GM19025 (cell line): ENCODE measurements around the gene ELOB.

Experiments used
- ATAC-seq: cut with Tn5 transposase; IDR thresholded peaks from one replicate; pipeline ENCODE4 v1.9.1; 2021; ENCODE audit warnings: mild to moderate bottlenecking, low read depth, moderate library complexity; ENCODE audit not compliant: unreplicated experiment

ELOB gene

DNA sequence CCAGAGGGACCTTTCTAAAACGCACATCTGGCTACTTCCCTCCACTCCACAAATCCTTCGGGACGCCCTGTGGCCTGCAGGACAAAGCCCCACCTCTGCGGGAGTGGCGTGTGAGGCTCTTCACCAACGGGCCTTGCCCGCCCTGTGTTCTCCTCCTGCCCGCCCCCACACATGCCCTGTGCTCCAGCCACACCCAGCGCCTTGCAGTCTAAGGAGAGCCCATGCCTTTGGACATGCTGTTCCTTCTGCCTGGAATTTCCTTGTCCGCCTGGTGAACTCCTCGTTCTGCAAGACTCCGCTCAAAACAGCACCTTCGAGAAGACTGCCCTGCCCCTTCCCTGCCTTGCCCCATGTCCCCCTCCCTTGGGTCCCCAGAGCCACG lies 7.4 kb downstream of the ELOB start:
- no peak for ATAC-seq

DNA sequence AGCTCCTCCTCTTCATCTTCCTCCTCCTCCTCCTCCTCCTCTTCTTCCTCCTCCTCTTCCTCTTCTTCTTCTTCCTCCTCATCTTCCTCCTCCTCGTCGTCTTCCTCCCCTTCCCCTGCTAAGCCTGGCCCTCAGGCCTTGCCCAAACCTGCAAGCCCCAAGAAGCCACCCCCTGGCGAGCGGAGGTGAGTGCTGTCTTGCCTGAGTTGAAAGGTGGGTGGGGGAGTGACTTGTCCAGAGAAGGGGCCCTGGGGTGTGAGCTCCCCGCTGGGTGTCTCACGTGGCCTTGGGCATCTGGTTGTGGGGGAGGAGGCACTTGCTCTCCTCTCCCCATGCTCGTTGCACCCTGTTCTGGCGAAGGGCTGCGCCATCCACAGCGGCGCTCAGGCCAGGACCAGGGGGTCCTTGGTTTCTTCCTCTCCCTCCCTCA lies 8.0 kb downstream of the ELOB start:
- ATAC-seq = no peak

DNA sequence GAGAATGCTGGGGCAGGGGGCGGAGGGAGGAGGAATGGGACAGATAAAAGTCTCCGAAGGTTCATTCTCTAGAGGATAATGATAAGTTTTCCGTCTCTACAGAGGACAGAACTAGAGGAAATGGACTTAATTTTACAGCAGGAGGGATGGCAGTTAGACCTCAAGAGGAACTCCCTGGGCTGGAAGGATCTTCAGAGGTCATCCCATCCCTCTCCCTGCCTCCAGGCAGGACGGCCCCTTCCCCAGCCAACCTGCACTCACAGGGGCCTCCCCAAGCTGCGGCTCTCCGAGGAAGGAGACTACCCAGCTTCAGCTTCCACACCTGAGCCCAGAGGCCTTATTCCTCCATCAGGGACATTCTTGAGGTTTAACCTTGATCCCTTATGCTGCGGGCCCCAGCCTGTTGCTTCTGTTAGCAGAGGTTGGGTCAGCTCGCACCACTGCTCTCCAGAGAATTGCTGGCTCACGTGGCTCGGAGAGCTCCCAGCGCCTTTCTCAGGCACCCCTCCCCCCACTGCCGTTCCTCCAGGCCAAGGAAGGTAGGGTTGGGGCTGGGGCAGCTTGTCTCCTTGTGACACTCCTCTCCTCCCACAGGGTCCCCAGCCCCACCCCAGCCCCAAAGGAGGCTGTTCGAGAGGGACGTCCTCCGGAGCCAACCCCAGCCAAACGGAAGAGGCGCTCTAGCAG lies 8.5 kb downstream of the ELOB start:
- no peak for ATAC-seq

DNA sequence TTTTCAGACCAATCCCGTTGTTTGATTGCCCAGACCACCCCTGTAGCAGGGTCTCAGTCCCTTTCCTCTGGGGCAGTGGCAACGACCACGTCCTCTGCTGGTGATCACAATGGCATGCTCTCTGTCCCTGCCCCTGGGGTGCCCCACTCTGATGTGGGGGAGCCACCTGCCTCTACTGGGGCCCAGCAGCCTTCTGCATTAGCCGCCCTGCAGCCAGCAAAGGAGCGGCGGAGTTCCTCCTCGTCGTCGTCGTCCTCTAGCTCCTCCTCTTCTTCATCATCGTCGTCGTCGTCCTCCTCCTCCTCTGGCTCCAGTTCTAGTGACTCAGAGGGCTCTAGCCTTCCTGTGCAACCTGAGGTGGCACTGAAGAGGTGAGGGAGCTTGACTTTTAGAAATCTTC lies 9.2 kb downstream of the ELOB start:
- ATAC-seq = no peak

DNA sequence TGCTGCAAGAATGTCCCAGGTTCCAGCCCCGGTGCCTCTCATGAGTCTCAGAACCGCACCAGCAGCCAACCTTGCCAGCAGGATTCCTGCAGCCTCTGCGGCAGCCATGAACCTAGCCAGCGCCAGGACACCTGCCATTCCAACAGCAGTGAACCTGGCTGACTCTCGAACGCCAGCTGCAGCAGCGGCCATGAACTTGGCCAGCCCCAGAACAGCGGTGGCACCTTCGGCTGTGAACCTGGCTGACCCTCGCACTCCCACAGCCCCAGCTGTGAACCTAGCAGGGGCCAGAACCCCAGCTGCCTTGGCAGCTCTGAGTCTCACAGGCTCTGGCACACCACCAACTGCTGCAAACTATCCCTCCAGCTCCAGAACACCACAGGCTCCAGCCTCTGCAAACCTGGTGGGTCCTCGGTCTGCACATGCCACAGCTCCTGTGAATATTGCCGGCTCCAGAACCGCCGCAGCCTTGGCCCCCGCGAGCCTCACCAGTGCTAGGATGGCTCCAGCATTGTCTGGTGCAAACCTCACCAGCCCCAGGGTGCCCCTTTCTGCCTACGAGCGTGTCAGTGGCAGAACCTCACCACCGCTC lies 9.8 kb downstream of the ELOB start:
- no peak for ATAC-seq

DNA sequence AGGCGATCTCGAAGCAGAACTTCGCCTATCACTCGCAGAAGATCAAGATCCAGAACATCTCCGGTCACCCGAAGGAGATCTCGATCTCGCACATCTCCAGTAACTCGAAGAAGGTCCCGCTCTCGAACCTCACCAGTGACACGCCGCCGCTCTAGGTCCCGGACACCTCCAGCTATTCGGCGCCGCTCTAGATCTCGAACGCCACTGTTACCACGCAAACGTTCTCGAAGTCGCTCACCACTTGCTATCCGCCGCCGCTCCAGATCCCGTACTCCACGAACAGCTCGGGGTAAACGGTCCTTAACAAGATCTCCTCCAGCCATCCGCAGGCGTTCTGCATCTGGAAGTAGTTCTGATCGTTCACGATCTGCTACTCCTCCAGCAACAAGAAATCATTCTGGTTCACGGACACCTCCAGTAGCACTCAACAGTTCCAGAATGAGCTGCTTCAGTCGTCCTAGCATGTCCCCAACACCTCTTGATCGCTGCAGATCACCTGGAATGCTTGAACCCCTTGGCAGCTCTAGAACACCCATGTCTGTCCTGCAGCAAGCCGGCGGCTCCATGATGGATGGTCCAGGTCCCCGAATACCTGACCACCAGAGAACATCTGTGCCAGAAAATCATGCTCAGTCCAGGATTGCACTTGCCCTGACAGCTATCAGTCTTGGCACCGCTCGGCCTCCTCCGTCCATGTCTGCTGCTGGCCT lies 10.5 kb downstream of the ELOB start:
- ATAC-seq = no peak

DNA sequence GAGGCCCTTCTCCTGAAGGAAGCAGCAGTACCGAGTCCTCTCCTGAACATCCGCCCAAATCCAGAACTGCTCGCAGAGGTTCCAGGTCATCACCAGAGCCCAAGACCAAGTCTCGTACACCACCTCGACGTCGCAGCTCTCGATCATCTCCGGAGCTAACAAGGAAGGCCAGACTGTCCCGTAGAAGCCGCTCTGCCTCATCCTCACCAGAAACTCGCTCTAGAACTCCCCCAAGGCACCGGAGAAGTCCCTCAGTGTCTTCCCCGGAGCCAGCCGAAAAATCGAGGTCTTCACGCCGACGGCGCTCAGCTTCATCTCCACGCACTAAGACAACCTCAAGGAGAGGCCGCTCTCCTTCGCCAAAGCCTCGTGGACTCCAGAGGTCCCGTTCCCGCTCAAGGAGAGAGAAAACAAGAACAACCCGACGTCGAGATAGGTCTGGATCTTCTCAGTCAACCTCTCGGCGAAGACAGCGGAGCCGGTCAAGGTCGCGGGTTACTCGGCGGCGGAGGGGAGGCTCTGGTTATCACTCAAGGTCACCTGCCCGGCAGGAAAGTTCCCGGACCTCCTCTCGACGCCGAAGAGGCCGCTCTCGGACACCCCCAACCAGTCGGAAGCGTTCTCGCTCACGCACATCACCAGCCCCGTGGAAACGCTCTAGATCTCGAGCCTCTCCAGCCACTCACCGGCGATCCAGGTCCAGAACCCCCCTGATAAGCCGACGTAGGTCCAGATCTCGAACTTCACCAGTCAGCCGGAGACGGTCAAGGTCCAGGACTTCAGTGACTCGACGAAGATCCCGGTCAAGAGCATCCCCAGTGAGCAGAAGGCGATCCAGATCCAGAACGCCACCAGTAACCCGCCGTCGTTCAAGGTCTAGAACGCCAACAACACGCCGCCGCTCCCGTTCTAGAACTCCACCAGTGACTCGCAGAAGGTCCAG lies 11.3 kb downstream of the ELOB start:
- no peak for ATAC-seq

DNA sequence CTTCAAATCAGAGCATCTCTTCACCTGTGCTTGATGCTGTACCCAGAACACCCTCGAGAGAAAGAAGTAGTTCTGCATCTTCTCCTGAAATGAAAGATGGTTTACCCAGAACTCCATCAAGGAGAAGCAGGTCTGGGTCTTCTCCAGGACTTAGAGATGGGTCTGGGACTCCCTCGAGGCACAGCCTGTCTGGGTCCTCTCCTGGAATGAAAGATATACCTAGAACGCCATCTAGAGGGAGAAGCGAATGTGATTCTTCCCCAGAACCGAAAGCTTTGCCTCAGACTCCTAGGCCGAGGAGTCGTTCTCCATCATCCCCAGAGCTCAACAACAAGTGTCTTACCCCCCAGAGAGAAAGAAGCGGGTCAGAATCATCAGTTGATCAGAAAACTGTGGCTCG lies 12.4 kb downstream of the ELOB start:
- no peak for ATAC-seq

DNA sequence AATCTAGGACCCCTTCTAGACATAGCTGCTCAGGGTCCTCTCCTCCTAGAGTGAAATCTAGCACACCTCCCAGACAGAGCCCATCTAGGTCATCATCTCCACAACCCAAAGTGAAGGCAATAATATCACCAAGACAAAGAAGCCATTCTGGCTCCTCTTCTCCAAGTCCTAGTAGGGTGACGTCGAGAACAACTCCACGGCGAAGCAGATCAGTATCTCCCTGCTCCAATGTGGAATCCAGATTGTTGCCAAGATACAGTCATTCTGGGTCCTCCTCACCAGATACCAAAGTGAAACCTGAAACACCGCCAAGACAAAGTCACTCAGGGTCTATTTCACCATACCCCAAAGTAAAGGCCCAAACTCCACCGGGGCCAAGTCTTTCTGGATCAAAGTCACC lies 13.9 kb downstream of the ELOB start:
- no peak for ATAC-seq

DNA sequence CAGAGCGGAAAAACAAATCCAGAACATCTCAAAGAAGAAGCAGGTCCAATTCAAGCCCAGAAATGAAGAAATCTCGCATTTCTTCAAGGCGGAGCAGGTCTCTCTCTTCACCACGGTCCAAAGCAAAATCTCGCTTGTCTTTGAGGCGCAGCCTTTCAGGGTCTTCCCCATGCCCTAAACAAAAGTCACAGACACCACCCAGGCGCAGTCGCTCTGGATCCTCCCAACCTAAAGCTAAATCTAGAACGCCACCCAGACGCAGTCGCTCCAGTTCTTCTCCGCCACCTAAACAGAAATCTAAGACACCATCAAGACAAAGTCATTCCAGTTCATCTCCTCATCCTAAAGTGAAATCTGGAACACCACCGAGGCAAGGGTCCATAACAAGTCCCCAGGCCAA lies 14.4 kb downstream of the ELOB start:
- no peak for ATAC-seq

DNA sequence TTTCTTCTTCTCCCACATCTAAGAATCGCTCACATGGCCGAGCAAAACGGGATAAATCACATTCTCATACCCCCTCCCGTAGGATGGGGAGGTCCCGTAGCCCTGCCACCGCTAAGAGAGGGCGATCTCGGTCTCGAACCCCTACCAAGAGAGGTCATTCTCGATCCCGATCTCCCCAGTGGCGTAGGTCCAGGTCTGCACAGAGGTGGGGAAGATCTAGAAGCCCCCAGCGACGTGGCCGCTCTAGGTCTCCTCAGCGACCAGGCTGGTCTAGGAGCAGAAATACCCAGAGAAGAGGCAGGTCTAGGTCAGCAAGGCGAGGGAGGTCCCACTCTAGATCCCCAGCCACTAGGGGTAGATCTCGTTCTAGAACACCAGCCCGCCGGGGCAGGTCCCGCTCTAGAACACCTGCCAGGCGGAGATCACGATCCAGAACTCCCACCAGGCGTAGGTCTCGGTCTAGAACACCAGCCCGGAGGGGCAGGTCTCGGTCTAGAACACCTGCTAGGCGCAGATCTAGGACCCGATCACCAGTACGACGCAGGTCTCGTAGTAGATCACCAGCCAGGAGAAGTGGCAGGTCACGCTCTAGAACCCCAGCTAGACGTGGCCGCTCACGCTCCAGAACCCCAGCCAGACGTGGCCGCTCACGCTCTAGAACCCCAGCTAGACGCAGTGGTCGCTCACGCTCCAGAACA lies 15.0 kb downstream of the ELOB start:
- no peak for ATAC-seq

DNA sequence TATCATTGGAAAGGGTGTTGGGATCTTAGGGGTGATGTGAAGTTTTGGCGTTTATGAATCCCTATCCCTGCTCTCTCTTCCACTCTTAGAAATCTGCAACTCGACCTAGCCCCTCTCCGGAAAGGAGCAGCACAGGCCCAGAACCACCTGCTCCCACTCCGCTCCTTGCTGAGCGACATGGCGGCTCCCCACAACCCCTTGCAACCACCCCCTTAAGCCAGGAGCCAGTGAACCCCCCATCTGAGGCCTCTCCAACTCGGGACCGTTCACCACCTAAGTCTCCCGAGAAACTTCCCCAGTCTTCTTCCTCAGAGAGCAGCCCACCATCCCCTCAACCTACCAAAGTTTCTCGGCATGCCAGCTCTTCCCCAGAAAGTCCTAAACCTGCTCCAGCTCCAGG lies 15.6 kb downstream of the ELOB start:
- ATAC-seq = no peak

DNA sequence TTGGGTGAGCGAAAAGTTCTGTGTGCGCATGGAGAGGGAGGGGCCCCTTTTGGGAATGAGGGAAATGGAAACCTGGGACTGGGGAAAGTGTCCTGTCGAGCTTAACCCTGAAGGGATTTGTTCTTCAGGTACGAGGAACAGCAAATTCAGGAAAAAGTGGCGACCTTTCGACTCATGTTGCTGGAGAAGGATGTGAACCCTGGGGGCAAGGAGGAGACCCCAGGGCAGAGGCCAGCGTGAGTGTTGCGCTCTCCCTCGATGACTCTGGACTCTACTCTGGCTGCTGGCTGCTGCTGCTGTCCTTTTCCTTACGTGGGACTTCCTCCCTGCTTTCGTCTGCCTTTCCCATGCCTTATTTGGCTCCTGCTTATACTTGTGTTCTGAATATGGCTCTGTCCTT lies 19.7 kb downstream of the ELOB start:
- ATAC-seq = no peak

DNA sequence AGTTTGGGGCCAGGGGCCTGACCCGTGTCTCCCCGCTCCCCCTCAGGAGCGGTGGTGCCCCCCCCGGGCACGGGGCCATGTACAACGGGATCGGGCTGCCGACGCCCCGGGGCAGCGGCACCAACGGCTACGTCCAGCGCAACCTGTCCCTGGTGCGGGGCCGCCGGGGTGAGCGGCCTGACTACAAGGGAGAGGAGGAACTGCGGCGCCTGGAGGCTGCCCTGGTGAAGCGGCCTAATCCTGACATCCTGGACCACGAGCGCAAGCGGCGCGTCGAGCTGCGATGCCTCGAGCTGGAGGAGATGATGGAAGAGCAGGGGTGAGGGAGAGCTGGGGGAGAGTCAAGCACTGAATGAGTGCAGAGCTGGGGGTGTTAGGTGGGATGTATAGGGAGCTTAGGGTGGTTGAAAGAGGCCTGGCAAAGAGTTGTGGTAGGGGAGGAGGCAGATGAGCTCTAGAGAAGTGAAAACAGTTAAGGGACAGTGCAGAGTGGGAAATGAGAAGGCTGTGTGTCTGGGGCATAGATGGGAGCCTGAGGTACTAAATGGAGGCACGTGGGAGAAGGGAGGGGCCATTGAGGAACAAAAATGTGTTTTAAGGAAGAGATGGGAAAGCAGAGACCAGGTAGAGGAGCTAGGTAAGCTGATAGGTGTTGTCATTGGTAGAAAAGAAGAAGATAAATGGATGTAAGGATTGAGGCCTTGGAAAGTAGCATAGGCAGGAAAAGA lies 20.6 kb downstream of the ELOB start:
- no peak for ATAC-seq

DNA sequence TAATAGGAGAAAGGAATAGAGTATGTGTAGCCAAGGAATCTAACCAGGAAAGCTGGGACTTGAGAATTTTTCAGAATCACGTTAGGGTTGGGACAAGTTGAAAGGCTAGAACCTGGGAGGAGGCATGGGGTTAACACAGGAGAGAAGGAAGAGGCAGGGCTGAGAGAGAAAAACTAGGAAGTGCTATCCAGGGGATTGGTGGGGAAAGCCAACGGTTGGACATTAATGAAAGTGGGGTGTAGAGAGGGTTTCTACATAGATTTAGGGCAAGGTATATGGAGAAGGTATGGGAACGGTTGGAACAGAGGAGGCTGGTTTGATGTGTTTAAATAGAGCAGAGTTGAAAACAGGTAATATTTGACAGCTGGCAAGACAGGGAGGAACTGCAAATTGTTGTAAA lies 21.9 kb downstream of the ELOB start:
- no peak for ATAC-seq

DNA sequence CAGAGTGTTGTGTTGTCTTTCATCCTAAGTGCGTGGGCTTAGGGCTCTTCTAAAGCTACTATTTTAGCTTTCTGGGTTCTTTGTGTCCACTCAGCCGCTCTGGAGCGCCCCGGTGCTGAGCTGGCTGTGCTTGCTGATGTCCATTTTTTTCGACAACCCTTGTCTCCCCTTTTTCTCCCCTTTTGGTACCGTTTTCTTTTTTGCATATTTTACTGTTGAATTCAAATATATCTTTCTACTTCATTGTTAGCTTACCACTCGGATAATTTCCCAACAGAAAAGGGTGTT lies 23.4 kb downstream of the ELOB start:
- no peak for ATAC-seq

DNA sequence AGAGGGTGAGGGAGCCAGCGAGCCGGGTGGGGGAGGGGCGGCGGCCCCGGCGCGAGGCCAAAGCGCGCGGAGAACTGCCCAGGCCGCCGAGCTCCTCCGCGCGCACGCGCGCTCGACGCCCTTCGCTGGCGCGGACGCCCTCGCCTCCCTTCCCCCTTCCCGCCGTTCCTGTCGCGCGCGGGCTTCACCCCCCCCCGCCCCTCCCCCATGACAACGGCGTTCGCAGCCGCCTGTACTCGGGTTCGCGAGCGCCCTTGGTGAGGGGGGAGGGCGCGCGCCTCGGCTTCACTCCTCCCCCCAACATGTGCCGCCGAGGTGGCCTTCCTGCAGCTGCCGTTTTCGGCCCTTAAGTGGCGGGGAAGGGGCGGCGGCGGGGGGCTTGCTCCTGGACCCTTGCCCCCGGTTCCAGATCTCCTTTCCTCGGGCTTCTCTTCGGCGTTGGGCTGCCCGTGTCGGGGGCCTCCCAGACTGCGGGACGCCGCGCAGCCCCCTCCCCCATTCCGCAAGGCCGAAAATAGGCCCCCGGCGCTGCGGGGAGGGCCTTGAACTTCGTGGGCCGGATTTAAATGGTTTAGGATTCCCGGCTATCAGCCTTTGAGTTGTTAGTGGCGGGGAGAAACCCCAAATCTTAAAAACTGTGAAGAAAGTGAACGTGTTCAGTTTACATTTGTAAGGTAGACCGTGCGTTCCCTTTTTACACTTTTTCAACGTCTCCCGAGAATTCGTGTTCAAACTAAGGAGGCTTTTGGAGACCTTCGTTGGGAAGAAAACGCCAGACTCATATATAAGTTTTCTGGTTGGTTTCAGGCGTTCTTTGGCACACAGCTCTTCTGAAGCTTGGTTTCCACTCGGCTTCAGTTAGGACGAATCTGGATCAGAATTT lies 24.0 kb downstream of the ELOB start:
- ATAC-seq = peak; percentile 37

DNA sequence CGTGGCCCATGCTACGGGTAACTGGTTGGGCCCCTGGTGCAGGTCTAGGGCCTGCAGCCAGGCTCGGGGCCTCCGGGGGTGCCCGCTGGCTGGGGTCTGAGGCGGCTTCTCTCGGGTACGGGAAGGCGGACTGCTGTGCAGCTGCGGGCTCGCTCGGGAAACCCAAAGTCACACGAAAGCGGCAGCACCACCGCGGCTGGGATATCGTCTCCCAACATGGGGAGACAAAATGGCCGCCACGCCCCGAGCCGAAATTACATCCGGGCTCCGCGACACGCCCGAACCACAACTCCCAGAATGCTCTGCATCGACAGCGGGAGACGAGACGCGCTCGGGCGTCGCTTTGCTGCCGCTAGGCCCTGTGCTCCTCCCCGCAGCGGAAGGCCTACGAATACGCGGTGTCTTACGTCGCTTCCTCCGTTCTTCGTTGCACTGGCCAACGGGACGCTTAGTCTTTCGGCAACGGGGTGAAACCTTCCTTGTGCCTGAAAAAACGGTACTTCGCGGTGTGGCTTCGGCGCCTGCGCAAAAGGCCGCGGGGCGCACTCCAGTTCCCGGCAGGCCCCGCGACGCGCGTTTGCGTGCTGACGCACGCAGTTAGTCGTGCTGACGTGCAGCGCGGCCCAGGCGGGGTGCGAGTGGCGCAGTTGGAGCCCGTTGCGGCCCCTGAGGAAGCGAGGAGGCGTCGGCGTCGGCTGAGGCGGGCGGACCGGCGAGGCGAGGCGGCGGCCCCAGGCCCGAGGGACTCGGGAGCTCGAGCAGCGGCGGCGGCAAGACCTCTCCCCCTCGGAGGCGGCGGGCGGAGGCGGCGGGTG lies 24.8 kb downstream of the ELOB start, which contains the start of gene SRRM2:
SRRM2 (plus strand) TSS at position 604 of the 815 bp plus-strand sequence. CDS start 3,727 bp downstream, outside the sequence.
- peak; percentile 72 for ATAC-seq
